ENCODE data around the gene UFM1. TPM values are rescaled to one million over a fixed set of nuclear protein-coding genes. Genes with fewer than 3 reads are reported as not detected.
"Not testable (repeated sequence)": the region's sequence is repeated elsewhere in the genome, so short reads cannot be mapped to it uniquely, and the experiment has no call there.

UFM1 gene
- total RNA-seq, 1 experiment from 2014 or later, result 87.9 TPM

DNA sequence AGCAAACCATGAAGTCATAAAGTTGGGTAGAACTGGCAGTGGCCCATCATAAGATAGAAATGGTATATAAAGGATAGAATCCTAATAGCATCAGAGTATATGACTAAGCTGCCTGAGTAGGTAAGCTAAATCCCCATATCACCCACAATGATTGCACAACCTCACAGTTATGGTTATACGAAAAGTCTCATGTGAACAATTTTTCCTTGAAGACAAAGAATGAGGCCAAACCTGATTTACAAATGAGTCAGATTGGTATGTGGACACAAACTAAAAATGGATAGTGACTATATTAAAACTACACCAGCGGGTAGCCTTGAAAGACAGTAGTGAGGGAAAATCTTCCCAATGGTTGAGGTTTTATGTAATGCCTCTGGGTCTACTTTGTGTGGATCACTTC, 40.9 kb upstream of the UFM1 start:
- H3K27me3 ChIP-seq (replicated peaks; ENCODE audit: insufficient read depth, low read depth, low read length, poor library complexity), result no peaks in the 10 kb centered on the region
- no peaks in the 10 kb centered on the region for H3K36me3 ChIP-seq (ENCODE audit: insufficient read depth, low read length, poor library complexity, severe bottlenecking)
- ChIA-PET POLR2A (ENCODE audit: low non-redundant PET) (no interaction called here), CTCF (no interaction called here)
- no TSS peak for BruUV-seq (replicated peaks)
- intact Hi-C loops (cut with micrococcal nuclease; ENCODE audit: unreplicated experiment), result no loop called here
- DNase-seq (ENCODE audit: low spot score), result no peak
- H3K4me3 ChIP-seq (ENCODE audit: low read depth, low read length, poor library complexity, severe bottlenecking), result no peak overlapping the region
- H3K27ac ChIP-seq (ENCODE audit: low read depth, low read length, poor library complexity, severe bottlenecking), result no peak overlapping the region
- no peak for TF ChIP-seq EZH2 (IDR thresholded peaks at IDR 0.05; ENCODE audit: borderline replicate concordance, low read depth, low read length, poor library complexity, severe bottlenecking)
- TF ChIP-seq, protein P1, sequence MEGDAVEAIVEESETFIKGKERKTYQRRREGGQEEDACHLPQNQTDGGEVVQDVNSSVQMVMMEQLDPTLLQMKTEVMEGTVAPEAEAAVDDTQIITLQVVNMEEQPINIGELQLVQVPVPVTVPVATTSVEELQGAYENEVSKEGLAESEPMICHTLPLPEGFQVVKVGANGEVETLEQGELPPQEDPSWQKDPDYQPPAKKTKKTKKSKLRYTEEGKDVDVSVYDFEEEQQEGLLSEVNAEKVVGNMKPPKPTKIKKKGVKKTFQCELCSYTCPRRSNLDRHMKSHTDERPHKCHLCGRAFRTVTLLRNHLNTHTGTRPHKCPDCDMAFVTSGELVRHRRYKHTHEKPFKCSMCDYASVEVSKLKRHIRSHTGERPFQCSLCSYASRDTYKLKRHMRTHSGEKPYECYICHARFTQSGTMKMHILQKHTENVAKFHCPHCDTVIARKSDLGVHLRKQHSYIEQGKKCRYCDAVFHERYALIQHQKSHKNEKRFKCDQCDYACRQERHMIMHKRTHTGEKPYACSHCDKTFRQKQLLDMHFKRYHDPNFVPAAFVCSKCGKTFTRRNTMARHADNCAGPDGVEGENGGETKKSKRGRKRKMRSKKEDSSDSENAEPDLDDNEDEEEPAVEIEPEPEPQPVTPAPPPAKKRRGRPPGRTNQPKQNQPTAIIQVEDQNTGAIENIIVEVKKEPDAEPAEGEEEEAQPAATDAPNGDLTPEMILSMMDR (conservative IDR thresholded peaks at IDR 0.05; ENCODE audit: low read depth, low read length), result no peak
- H3K4me1 ChIP-seq (ENCODE audit: insufficient read depth, low read length, poor library complexity, severe bottlenecking), result no peaks in the 10 kb centered on the region
- H3K9me3 ChIP-seq (ENCODE audit: low read depth, low read length, poor library complexity, severe bottlenecking), result no peaks in the 10 kb centered on the region

DNA sequence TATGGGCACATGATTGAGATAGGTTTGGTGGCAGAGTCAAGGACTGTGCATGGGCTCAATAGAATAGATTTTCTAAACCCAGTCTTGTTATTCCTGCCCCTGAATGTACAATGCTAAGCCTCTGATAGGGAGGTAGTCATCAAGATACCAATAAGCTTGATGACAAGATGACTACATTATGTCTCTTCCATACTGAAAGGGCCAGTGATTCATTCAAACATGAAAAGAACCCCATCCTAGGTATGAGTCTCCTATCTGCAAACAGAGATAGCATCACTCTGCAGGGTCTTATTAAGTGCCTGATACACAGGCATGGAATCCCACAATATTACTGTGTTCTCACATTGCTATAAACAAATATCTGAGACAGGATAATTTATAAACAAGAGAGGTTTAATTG, 40.3 kb upstream of the UFM1 start:
- no peak for DNase-seq (ENCODE audit: low spot score)
- no TSS peak for BruUV-seq (replicated peaks)
- TF ChIP-seq, protein P1 (conservative IDR thresholded peaks at IDR 0.05; ENCODE audit: low read depth, low read length), result no peak
- no peak for TF ChIP-seq EZH2 (IDR thresholded peaks at IDR 0.05; ENCODE audit: borderline replicate concordance, low read depth, low read length, poor library complexity, severe bottlenecking)
- H3K4me3 ChIP-seq (ENCODE audit: low read depth, low read length, poor library complexity, severe bottlenecking), result no peak overlapping the region
- intact Hi-C loops (cut with micrococcal nuclease; ENCODE audit: unreplicated experiment), result no loop called here
- CTCF ChIA-PET, result no interaction called here
- H3K4me1 ChIP-seq (ENCODE audit: insufficient read depth, low read length, poor library complexity, severe bottlenecking), result no peaks in the 10 kb centered on the region
- POLR2A ChIA-PET (ENCODE audit: low non-redundant PET), result no interaction called here
- H3K27ac ChIP-seq (ENCODE audit: low read depth, low read length, poor library complexity, severe bottlenecking), result no peak overlapping the region
- no peaks in the 10 kb centered on the region for H3K9me3 ChIP-seq (ENCODE audit: low read depth, low read length, poor library complexity, severe bottlenecking)
- no peaks in the 10 kb centered on the region for H3K36me3 ChIP-seq (ENCODE audit: insufficient read depth, low read length, poor library complexity, severe bottlenecking)
- no peaks in the 10 kb centered on the region for H3K27me3 ChIP-seq (replicated peaks; ENCODE audit: insufficient read depth, low read depth, low read length, poor library complexity)

DNA sequence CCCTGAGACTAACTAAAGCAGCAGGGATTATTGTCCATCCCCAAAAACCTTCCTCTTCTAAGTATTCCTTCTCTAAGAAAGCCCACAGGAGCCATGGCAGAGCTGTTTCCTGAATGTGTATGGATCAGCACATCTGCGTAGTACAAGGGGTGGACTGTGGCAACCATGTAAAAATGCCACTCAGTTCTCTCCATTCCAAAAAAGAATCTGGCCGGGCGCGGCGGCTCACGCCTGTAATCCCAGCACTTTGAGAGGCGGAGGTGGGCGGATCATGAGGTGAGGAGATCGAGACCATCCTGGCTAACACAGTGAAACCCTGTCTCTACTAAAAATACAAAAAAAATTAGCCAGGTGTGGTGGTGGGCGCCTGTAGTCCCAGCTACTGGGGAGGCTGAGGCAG, 38.5 kb upstream of the UFM1 start:
- CTCF ChIA-PET, result interaction anchor here (0.6 kb wide), 1 partner anchor 494 kb away, joined by 3 read pairs; no protein-coding TSS in a partner anchor
- DNase-seq (ENCODE audit: low spot score); H3K27ac ChIP-seq (ENCODE audit: low read depth, low read length, poor library complexity, severe bottlenecking); intact Hi-C loops (cut with micrococcal nuclease; ENCODE audit: unreplicated experiment); H3K4me1 ChIP-seq (ENCODE audit: insufficient read depth, low read length, poor library complexity, severe bottlenecking); H3K4me3 ChIP-seq (ENCODE audit: low read depth, low read length, poor library complexity, severe bottlenecking); POLR2A ChIA-PET (ENCODE audit: low non-redundant PET); H3K36me3 ChIP-seq (ENCODE audit: insufficient read depth, low read length, poor library complexity, severe bottlenecking); BruUV-seq (replicated peaks); H3K9me3 ChIP-seq (ENCODE audit: low read depth, low read length, poor library complexity, severe bottlenecking); H3K27me3 ChIP-seq (replicated peaks; ENCODE audit: insufficient read depth, low read depth, low read length, poor library complexity): not testable (repeated sequence)

DNA sequence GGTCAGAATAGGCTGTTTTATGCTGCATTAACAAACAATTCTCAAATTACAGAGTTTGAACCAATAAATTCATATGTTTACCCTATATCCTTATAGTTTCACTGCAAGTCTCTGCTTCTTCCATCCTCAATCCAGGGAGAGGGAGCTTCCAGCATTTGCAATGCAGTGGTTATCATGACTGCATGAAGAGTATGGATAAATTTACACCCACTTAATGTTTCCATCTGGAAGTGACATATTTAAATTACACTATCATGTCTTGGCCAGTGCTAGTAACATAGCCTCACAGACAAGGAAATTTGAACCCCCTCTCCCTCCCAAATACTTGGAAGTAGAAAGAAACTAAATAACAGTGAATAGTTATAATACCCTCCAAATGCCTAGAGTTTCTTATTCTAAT, 33.5 kb upstream of the UFM1 start:
- intact Hi-C loops (cut with micrococcal nuclease; ENCODE audit: unreplicated experiment), result no loop called here
- H3K9me3 ChIP-seq (ENCODE audit: low read depth, low read length, poor library complexity, severe bottlenecking), result no peaks in the 10 kb centered on the region
- no TSS peak for BruUV-seq (replicated peaks)
- no peaks in the 10 kb centered on the region for H3K27me3 ChIP-seq (replicated peaks; ENCODE audit: insufficient read depth, low read depth, low read length, poor library complexity)
- H3K4me1 ChIP-seq (ENCODE audit: insufficient read depth, low read length, poor library complexity, severe bottlenecking), result no peaks in the 10 kb centered on the region
- TF ChIP-seq, protein P1 (conservative IDR thresholded peaks at IDR 0.05; ENCODE audit: low read depth, low read length), result no peak
- TF ChIP-seq EZH2 (IDR thresholded peaks at IDR 0.05; ENCODE audit: borderline replicate concordance, low read depth, low read length, poor library complexity, severe bottlenecking), result no peak
- no peak for DNase-seq (ENCODE audit: low spot score)
- no peak overlapping the region for H3K27ac ChIP-seq (ENCODE audit: low read depth, low read length, poor library complexity, severe bottlenecking)
- H3K36me3 ChIP-seq (ENCODE audit: insufficient read depth, low read length, poor library complexity, severe bottlenecking), result no peaks in the 10 kb centered on the region
- H3K4me3 ChIP-seq (ENCODE audit: low read depth, low read length, poor library complexity, severe bottlenecking), result no peak overlapping the region
- CTCF ChIA-PET, result no interaction called here
- POLR2A ChIA-PET (ENCODE audit: low non-redundant PET), result no interaction called here
